H9 (cell line): ENCODE data around the gene MILR1. TPM values are rescaled to one million over a fixed set of nuclear protein-coding genes. Genes with fewer than 3 reads are reported as not detected.

Experiments
- DNase-seq: peaks from one replicate; pipeline ENCODE4 v3.0.0-alpha.2; 2017
- H2AFZ ChIP-seq: one replicate; pipeline ENCODE4 v1.6.1; 2013; ENCODE audit warnings: mild to moderate bottlenecking, low read length, control low read depth, moderate library complexity
- H2AK5ac ChIP-seq: 2 replicates; pipeline ENCODE4 v1.6.1; 2013; ENCODE audit warnings: low read length, control low read depth, mixed read lengths; ENCODE audit not compliant: insufficient read length
- H2BK120ac ChIP-seq: one replicate; pipeline ENCODE4 v1.6.1; 2013; ENCODE audit warnings: low read depth, mild to moderate bottlenecking, low read length, control low read depth, inconsistent platforms; ENCODE audit not compliant: poor library complexity, severe bottlenecking
- H2BK12ac ChIP-seq: 2 replicates; pipeline ENCODE4 v1.6.1; 2013; ENCODE audit warnings: low read length, control low read depth, mixed read lengths, low read depth; ENCODE audit not compliant: insufficient read length
- H2BK15ac ChIP-seq: 2 replicates; pipeline ENCODE4 v1.6.1; 2013; ENCODE audit warnings: low read depth, low read length, control low read depth
- H2BK20ac ChIP-seq: one replicate; pipeline ENCODE4 v1.6.1; 2013; ENCODE audit warnings: low read depth, mild to moderate bottlenecking, low read length, control low read depth, inconsistent platforms; ENCODE audit not compliant: poor library complexity, severe bottlenecking
- H2BK5ac ChIP-seq: 2 replicates; pipeline ENCODE4 v1.6.1; 2013; ENCODE audit warnings: low read length, control low read depth, mixed read lengths; ENCODE audit not compliant: insufficient read length
- H3K14ac ChIP-seq: 2 replicates; pipeline ENCODE4 v1.6.1; 2013; ENCODE audit warnings: low read length, control low read depth; ENCODE audit not compliant: insufficient read depth
- H3K18ac ChIP-seq: 2 replicates; pipeline ENCODE4 v1.6.1; 2013; ENCODE audit warnings: low read depth, mild to moderate bottlenecking, mixed read lengths, low read length, control low read depth; ENCODE audit not compliant: insufficient read length
- H3K23ac ChIP-seq: 2 replicates; pipeline ENCODE4 v1.6.1; 2013; ENCODE audit warnings: low read length, control low read depth, mixed read lengths, low read depth; ENCODE audit not compliant: insufficient read length
- H3K23me2 ChIP-seq: 2 replicates; pipeline ENCODE4 v1.6.1; 2013; ENCODE audit warnings: low read depth, mild to moderate bottlenecking, mixed read lengths, low read length, control low read depth; ENCODE audit not compliant: insufficient read length, poor library complexity, severe bottlenecking
- H3K27ac ChIP-seq: 2 replicates; pipeline ENCODE4 v1.5.1; 2013; ENCODE audit warnings: low read length, control low read depth, mixed read lengths, low read depth; ENCODE audit not compliant: insufficient read length
- H3K27me3 ChIP-seq: 2 replicates; pipeline ENCODE4 v1.6.1; 2013; ENCODE audit warnings: low read length, control low read depth, inconsistent platforms; ENCODE audit not compliant: insufficient read depth
- H3K4ac ChIP-seq: 2 replicates; pipeline ENCODE4 v1.6.1; 2013; ENCODE audit warnings: low read depth, mild to moderate bottlenecking, control low read depth, inconsistent platforms, low read length, moderate library complexity
- H3K4me1 ChIP-seq: 2 replicates; pipeline ENCODE4 v1.6.1; 2013; ENCODE audit warnings: low read length, control low read depth, inconsistent platforms; ENCODE audit not compliant: insufficient read depth
- H3K4me2 ChIP-seq: 2 replicates; pipeline ENCODE4 v1.6.1; 2013; ENCODE audit warnings: low read length, control low read depth, mixed read lengths; ENCODE audit not compliant: insufficient read length, insufficient read depth
- H3K56ac ChIP-seq: 2 replicates; pipeline ENCODE4 v1.6.1; 2013; ENCODE audit warnings: low read depth, mild to moderate bottlenecking, mixed read lengths, low read length, control low read depth; ENCODE audit not compliant: insufficient read length
- H3K79me1 ChIP-seq: 2 replicates; pipeline ENCODE4 v1.6.1; 2013; ENCODE audit warnings: low read depth, mild to moderate bottlenecking, moderate library complexity, low read length, control low read depth, inconsistent platforms; ENCODE audit not compliant: insufficient read depth, poor library complexity, severe bottlenecking
- H3K79me2 ChIP-seq: 2 replicates; pipeline ENCODE4 v1.6.1; 2013; ENCODE audit warnings: low read length, control low read depth, inconsistent platforms; ENCODE audit not compliant: insufficient read depth
- H3K9ac ChIP-seq: 2 replicates; pipeline ENCODE4 v1.6.1; 2013; ENCODE audit warnings: low read length, control low read depth, mixed read lengths; ENCODE audit not compliant: insufficient read length; ENCODE audit errors: extremely low read depth
- H3K9me3 ChIP-seq: one replicate; pipeline ENCODE4 v1.6.1; 2013; ENCODE audit warnings: low read depth, low read length, inconsistent platforms; ENCODE audit not compliant: control insufficient read depth
- H3T11ph ChIP-seq: one replicate; pipeline ENCODE4 v1.6.1; 2013; ENCODE audit warnings: mild to moderate bottlenecking, low read length, control low read depth, inconsistent platforms
- H4K20me1 ChIP-seq: one replicate; pipeline ENCODE4 v1.6.1; 2013; ENCODE audit not compliant: control insufficient read depth, insufficient read length, insufficient read depth
- H4K5ac ChIP-seq: 2 replicates; pipeline ENCODE4 v1.6.1; 2013; ENCODE audit warnings: low read depth, mild to moderate bottlenecking, mixed read lengths, low read length, control low read depth; ENCODE audit not compliant: insufficient read length
- H4K8ac ChIP-seq: replicated peaks from 2 replicates; pipeline ENCODE4 v1.6.1; 2013; ENCODE audit warnings: low read length, control low read depth, mixed read lengths, low read depth; ENCODE audit not compliant: insufficient read length
- H4K91ac ChIP-seq: 2 replicates; pipeline ENCODE4 v1.6.1; 2013; ENCODE audit warnings: low read depth, mild to moderate bottlenecking, moderate library complexity, mixed read lengths, low read length, control low read depth; ENCODE audit not compliant: insufficient read length
- H3K27ac Mint-ChIP-seq, 3 experiments: 2 replicates in 2 of 3; 3 replicates in 1 of 3; pipeline ENCODE4 v1.8.0; 2020 to 2021; ENCODE audit warnings: mixed read lengths in 3 of 3, mild to moderate bottlenecking in 1 of 3, moderate library complexity in 1 of 3
- H3K27me3 Mint-ChIP-seq: 2 replicates; pipeline ENCODE4 v1.8.0; 2021; ENCODE audit warnings: low read depth, mild to moderate bottlenecking, moderate library complexity, mixed read lengths
- H3K36me3 Mint-ChIP-seq, 3 experiments: 2 replicates in 2 of 3; 3 replicates in 1 of 3; pipeline ENCODE4 v1.8.0; 2020 to 2021; ENCODE audit warnings: low read depth in 3 of 3, mixed read lengths in 3 of 3; ENCODE audit not compliant: insufficient read depth in 1 of 3
- H3K4me1 Mint-ChIP-seq, 2 experiments: 2 replicates each; pipeline ENCODE4 v1.8.0; 2020; ENCODE audit warnings: mixed read lengths in 2 of 2
- H3K4me3 Mint-ChIP-seq, 2 experiments: 2 replicates in 1 of 2; 3 replicates in 1 of 2; pipeline ENCODE4 v1.8.0; 2020 to 2021; ENCODE audit warnings: mild to moderate bottlenecking in 2 of 2, mixed read lengths in 2 of 2, moderate library complexity in 1 of 2
- H3K9me3 Mint-ChIP-seq, 2 experiments: 2 replicates in 1 of 2; 3 replicates in 1 of 2; pipeline ENCODE4 v1.8.0; 2020; ENCODE audit warnings: mild to moderate bottlenecking in 2 of 2, mixed read lengths in 2 of 2, moderate library complexity in 1 of 2
- WGBS: extraction: QIAGEN DNeasy Blood & Tissue Kit; methylation state at CpG from one replicate; pipeline ENCODE4 v1.1.7; 2013; ENCODE audit warnings: missing lambda C conversion rate, low lambda C conversion rate, mixed read lengths; ENCODE audit not compliant: insufficient read length; ENCODE audit errors: extremely low coverage; 5-methylcytosine and 5-hydroxymethylcytosine counted together
- total RNA-seq: library from RNA; stranded (reverse); gene quantifications from 2 replicates; pipeline ENCODE4 v1.2.1, GENCODE V29; 2021
- TF ChIP-seq, protein P1 (sequence below): fragments of 200-600 bp; sonication (generic); conservative IDR thresholded peaks from 3 replicates; pipeline ENCODE4 v1.8.0; 2021; ENCODE audit warnings: antibody characterized with exemption, mild to moderate bottlenecking

MILR1 gene
- total RNA-seq, 1 experiment from 2014 or later: not detected

- Histone ChIP-seq H4K20me1 (no peaks in the 10 kb centered on the region), H3T11ph (no peak overlapping the region), H3K27me3 (no peaks in the 10 kb centered on the region), H4K5ac (no peak overlapping the region), H2BK20ac (no peak overlapping the region), H2BK15ac (no peak overlapping the region), H3K9ac (no peak overlapping the region), H4K91ac (no peak overlapping the region), H2BK120ac (no peak overlapping the region), H3K4ac (no peak overlapping the region), H3K23ac (no peak overlapping the region), H2BK12ac (no peak overlapping the region), H3K9me3 (no peaks in the 10 kb centered on the region), H3K79me1 (no peaks in the 10 kb centered on the region), H3K79me2 (no peaks in the 10 kb centered on the region), H2BK5ac (no peak overlapping the region), H3K4me2 (no peak overlapping the region), H4K8ac (no peak overlapping the region), H3K4me1 (peaks cover 4% of the 10 kb centered on the region; the same call in 1 of the 2 replicates), H2AK5ac (no peak overlapping the region), H3K56ac (no peak overlapping the region), H2AFZ (no peak overlapping the region), H3K18ac (no peak overlapping the region), H3K23me2 (no peaks in the 10 kb centered on the region), H3K27ac (no peak overlapping the region), H3K14ac (no peak overlapping the region)
- H3K9me3 Mint-ChIP-seq: no peaks in the 10 kb centered on the region
- DNase-seq: no peak
- H3K27ac Mint-ChIP-seq: no peak overlapping the region; a peak in 1 of 7 replicates
- peaks cover 0 to 5% (median 5%) of the 10 kb centered on the region in 3 experiments; a peak in 6 of 7 replicates for H3K36me3 Mint-ChIP-seq
- no peaks in the 10 kb centered on the region for H3K27me3 Mint-ChIP-seq
- WGBS: no CpG with 5 or more reads among the region's 2 CpGs
- TF ChIP-seq, protein P1, sequence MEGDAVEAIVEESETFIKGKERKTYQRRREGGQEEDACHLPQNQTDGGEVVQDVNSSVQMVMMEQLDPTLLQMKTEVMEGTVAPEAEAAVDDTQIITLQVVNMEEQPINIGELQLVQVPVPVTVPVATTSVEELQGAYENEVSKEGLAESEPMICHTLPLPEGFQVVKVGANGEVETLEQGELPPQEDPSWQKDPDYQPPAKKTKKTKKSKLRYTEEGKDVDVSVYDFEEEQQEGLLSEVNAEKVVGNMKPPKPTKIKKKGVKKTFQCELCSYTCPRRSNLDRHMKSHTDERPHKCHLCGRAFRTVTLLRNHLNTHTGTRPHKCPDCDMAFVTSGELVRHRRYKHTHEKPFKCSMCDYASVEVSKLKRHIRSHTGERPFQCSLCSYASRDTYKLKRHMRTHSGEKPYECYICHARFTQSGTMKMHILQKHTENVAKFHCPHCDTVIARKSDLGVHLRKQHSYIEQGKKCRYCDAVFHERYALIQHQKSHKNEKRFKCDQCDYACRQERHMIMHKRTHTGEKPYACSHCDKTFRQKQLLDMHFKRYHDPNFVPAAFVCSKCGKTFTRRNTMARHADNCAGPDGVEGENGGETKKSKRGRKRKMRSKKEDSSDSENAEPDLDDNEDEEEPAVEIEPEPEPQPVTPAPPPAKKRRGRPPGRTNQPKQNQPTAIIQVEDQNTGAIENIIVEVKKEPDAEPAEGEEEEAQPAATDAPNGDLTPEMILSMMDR: no peak
- H3K4me3 Mint-ChIP-seq: no peak overlapping the region
- peaks cover 6 to 9% of the 10 kb centered on the region in 2 experiments for H3K4me1 Mint-ChIP-seq
These were observed 23.6 kb downstream of the MILR1 start for GRCh38 chr17:64472564-64472963.
